Suprapubic skin (tissue), 4 donors: Measurements from ENCODE around the gene SIX4.

Experiments used
- POLR2A ChIP-seq, 2 donors: fragments of 450-650 bp; IDR thresholded peaks; one replicate each; pipeline ENCODE4 v1.6.1; 2017; ENCODE audit warnings: antibody characterized with exemption in 2 of 2, mild to moderate bottlenecking in 2 of 2, moderate library complexity in 2 of 2
- POLR2AphosphoS5 ChIP-seq, 3 donors: sonication (generic); formaldehyde crosslinking; IDR thresholded peaks; one replicate each; pipeline ENCODE4 v1.6.1; 2017; ENCODE audit warnings: antibody characterized with exemption in 3 of 3
- TF ChIP-seq, protein P1 (sequence below), 2 donors: fragments of 200-600 bp in 1 of 2; fragments of 450-650 bp in 1 of 2; sonication (generic) in 1 of 2; IDR thresholded peaks; one replicate each; pipeline ENCODE4 v1.5.1; 2016 to 2019; ENCODE audit warnings: antibody characterized with exemption in 2 of 2, mild to moderate bottlenecking in 1 of 2, moderate library complexity in 1 of 2

DNA sequence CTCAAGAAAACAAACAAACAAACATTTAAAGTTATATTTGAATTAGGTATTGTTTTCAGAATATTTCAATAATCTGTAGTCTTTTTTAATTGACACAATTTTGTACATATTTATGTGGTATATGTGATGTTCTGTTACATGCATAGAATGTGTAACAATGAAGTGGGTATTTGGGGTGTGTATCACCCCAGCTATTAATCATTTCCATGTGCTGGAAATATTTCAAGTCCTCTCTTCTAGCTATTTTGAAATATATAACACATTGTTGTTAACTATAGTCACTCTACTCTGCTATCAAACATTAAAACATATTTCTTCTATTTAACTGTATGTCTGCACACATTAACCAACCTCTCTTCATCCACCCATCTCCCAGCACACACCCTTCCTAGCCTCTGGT lies 42.9 kb downstream of the SIX4 start:
- TF ChIP-seq, protein P1, sequence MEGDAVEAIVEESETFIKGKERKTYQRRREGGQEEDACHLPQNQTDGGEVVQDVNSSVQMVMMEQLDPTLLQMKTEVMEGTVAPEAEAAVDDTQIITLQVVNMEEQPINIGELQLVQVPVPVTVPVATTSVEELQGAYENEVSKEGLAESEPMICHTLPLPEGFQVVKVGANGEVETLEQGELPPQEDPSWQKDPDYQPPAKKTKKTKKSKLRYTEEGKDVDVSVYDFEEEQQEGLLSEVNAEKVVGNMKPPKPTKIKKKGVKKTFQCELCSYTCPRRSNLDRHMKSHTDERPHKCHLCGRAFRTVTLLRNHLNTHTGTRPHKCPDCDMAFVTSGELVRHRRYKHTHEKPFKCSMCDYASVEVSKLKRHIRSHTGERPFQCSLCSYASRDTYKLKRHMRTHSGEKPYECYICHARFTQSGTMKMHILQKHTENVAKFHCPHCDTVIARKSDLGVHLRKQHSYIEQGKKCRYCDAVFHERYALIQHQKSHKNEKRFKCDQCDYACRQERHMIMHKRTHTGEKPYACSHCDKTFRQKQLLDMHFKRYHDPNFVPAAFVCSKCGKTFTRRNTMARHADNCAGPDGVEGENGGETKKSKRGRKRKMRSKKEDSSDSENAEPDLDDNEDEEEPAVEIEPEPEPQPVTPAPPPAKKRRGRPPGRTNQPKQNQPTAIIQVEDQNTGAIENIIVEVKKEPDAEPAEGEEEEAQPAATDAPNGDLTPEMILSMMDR (IDR thresholded peaks at IDR 0.05), result no peak
- TF ChIP-seq POLR2A (IDR thresholded peaks at IDR 0.05) (no peak), POLR2AphosphoS5 (IDR thresholded peaks at IDR 0.05) (no peak)
